NCI-H1436 treated with DMSO at 0.1 percent for 48 hours (cell line): ENCODE results near the gene ANKRD33.

Experiments
- DNase-seq: peaks from one replicate; lab custom pipeline; 2025; lab: John Stamatoyannopoulos, UW

ANKRD33 gene

GRCh38 chr12:51920046-51920445 lies 32.1 kb downstream of the ANKRD33 start:
- DNase-seq = no peak

- no peak for DNase-seq
These were observed 33.3 kb downstream of the ANKRD33 start for GRCh38 chr12:51921017-51921725.

DNA sequence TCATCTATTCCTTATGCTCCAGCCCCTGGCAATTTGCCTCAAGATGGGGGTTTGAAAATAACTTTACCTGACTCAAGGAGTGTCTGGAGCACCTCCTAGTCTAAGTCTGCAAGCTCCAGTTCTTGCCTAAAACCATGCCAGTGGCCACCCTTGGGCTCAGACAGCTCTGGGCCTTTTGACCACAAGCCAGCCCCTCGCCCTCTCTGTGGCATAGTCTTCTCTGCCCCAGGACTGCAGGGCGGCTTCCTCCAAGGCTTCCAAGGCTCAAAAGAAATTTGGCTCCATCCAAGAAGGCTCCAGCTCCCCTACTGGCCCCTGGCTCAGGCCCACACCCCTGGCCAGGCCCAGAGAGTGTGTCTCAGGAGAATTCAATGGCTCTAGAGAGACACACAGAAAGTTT lies 34.2 kb downstream of the ANKRD33 start:
- DNase-seq = no peak

DNA sequence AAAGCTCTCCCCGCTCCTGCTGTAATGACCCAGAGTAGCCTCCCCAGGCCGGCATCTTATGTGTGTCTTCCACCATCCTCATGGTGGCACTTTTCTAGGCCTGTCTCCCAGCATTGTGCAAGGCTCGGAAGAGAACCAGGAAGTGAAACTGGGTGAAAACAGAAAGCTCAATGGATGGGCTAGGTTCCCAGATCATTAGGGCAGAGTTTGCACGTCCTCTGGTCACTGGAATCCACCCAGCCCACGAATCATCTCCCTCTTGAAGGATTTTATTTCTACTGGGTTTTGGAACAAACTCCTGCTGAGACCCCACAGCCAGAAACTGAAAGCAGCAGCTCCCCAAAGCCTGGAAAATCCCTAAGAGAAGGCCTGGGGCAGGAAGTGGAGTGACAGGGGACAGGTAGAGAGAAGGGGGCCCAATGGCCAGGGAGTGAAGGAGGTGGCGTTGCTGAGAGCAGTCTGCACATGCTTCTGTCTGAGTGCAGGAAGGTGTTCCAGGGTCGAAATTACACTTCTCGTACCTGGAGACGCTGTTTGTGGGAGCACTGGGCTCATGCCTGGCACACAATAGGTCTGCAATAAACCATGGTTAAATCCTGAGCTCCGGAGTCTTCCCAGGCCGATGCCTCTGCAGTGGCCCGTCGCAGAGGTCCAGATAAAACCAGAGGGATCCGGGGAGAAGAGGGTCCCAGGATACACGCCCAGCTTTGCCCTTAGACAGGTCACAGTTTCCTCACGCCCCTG lies 35.0 kb downstream of the ANKRD33 start:
- DNase-seq = no peak

- DNase-seq = no peak
These were observed 35.8 kb downstream of the ANKRD33 start for GRCh38 chr12:51923506-51924365.

DNA sequence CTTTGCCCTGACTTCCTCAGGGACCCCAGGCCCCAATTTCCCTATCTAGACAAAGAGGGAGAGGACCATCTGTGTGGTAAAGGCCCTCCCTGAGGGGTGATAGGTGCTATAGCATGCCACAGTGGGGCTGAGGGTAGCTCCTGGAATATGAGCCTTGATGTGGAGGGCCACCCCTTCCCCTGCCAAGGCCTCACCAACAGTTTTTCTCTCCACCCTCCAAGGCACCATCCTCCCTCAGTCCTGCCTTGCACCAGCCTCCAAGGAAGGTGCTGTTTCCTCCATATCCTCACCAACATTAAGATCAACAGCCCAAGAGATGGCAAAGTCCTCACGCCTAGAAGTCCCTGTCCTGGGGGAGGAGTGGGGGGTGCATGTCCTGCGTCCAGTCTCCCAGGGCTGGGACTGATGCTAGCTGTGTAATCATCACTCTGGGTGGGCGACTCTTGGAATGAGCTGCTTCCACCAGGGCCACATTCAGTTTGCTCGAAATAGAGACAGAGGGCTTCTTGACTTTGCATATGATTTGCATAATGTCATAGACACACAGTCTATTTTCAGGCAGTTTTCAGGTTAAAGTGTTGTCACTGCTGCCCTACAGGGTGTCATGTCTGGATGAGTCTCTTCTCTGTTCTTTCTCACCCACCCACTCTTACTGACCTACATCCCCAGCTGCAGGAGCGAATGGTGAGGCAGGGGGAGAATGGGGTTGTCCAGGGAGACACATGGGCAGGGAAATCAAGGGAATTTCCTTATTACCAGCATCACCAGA lies 36.8 kb downstream of the ANKRD33 start:
- no peak for DNase-seq

GRCh38 chr12:51925346-51926063 lies 37.6 kb downstream of the ANKRD33 start:
- DNase-seq = no peak

GRCh38 chr12:51926064-51926632 lies 38.2 kb downstream of the ANKRD33 start:
- no peak for DNase-seq

DNA sequence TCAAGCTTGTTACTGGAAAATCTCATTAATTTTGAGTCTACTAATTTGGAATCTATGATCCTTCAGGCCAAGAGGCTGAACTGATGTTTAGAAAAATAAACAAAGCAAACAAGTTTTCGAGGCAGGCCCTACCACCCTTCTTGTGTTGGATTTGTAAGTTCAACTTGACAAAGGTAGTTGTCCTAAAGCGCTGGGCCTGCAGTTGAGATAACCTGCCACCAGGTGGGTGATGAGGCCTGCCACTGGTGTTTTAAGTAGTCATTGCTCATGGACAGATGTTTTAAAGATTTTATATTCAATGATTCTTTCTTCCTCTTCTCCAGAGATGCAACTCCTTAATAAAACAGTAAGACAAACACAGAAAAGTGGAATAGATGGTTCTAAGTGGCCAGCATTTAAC lies 38.8 kb downstream of the ANKRD33 start:
- no peak for DNase-seq

DNA sequence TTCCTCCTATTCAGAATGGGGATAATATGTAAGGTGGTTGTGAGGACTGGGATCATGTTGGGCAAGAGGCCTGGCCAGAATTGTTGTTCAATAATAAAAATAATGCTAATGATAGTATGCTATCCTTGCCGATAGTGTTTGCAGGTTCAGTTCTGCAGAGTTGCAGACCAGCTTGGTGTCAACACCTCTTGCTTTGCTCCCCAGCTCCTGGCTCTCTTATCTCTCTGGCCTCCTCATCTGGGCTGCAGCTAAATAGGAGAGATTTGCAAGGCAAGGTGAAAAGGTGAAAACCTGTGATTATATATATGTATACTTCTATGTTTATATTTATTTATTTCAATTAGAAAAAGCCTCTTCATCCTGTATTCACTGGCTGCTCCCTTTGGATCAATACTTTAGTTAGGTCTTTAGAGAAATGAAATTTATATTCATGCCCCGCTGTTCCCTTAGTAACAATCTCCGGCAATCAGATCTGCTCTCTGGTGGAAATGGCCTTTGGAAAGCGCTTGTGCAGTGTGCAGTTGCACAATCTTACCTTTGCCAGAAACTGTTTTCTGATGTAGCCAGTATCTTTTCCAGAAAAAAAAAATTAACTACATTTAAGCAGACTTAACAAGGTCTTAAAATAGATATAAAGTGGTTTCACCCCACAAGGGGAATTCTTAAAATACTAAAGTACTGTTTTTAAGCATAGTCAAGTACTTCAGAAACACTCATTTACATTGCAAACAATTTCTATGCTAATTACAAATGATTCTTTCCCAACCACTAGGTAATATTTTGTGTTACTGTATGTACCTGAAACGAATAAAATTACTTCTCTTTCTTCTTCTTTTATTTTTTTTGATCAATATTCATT lies 44.5 kb downstream of the ANKRD33 start:
- DNase-seq = no peak

GRCh38 chr12:51934080-51934479 lies 46.2 kb downstream of the ANKRD33 start:
- DNase-seq = no peak

DNA sequence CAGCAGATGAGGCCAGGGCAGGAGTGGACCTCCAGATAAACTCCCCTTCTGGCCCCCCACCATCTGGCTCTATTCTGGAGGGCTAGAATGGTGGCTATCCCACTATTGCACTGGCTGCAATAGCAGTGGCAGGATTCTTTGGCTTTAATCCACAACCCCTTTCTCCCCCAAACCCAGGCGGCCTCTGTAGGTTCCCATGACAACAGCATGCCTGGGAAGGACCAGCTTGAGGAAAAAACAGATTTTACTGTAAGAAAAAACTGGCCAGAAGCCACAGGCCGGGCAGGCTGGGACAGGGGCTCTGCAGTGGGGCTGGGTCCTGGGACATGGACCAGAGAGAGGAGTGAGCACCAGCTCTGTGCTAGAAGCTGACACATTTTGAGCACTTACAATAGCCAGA lies 50.0 kb downstream of the ANKRD33 start:
- no peak for DNase-seq

DNA sequence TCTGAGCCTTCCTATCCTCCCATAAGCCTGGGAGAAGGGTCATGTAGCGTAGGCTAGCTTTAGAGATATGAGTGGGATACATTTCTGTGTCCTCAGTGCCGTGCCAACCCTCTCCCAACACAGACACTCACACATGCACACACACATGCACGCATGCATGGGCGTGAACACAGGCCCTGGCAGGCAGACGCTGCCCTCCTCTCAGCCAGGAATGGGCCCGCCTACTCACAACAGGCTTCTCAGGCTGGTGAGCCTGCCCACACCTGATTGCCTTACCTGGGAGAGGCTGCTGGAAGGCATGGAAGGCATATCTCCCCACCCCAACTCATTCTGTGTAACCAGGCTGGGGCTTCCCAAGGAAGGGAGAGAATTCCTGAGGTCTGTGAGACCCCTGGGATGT lies 50.8 kb downstream of the ANKRD33 start:
- DNase-seq = no peak

- no peak for DNase-seq
These were observed 53.2 kb downstream of the ANKRD33 start for GRCh38 chr12:51941011-51941581.
